HCT116 (cell line): ENCODE data around the gene FSTL4. TPM values are rescaled to one million over a fixed set of nuclear protein-coding genes. Genes with fewer than 3 reads are reported as not detected.

Experiments
- ATAC-seq: fragments of 200-7000 bp; cut with Tn5 transposase; 2 replicates; pipeline ENCODE4 v1.9.1; 2020; ENCODE audit warnings: mild to moderate bottlenecking, moderate library complexity
- BruUV-seq: library from RNA; stranded (reverse); fragments of 400-500 nt; replicated peaks from 2 replicates; lab custom pipeline; 2021; lab: Mats Ljungman, UMichigan
- CTCF ChIA-PET: fragments of 300-600 bp; sonication (Branson Sonifier 250); formaldehyde crosslinking; loops from one replicate; lab custom pipeline; 2021; ENCODE audit warnings: antibody characterized with exemption; lab: Charles Lee
- POLR2A ChIA-PET: fragments of 300-600, 350-600 bp; sonication (Branson Sonifier 250); formaldehyde crosslinking; loops from one replicate; lab custom pipeline; 2021; ENCODE audit warnings: antibody characterized with exemption; lab: Charles Lee
- RAD21 ChIA-PET, 2 experiments: fragments of 300-600 bp; sonication (Branson Sonifier 250); formaldehyde crosslinking; loops; one replicate each; lab custom pipeline; 2023; ENCODE audit warnings: low total read pairs in 2 of 2; ENCODE audit not compliant: uncharacterized antibody in 2 of 2, unreplicated experiment in 2 of 2, low non-redundant PET in 1 of 2; lab: Charles Lee
- DNase-seq: peaks from one replicate; pipeline ENCODE4 v3.0.0-alpha.2; 2010; ENCODE audit warnings: low read depth, low spot score
- H2AFZ ChIP-seq: fragments of 200-600 bp; shearing (Covaris generic), sonication (generic); 2 replicates; pipeline ENCODE4 v1.6.1; 2017; ENCODE audit warnings: low read depth, mixed run types, mixed read lengths, antibody characterized with exemption, low read length; ENCODE audit not compliant: poor library complexity, severe bottlenecking
- H3K27ac ChIP-seq: 2 replicates; pipeline ENCODE4 v1.5.1; 2012; ENCODE audit warnings: low read depth, low read length
- H3K27me3 ChIP-seq: fragments of 200-600 bp; sonication (generic); 2 replicates; pipeline ENCODE4 v1.6.1; 2016; ENCODE audit warnings: mixed run types, low read length, mixed read lengths; ENCODE audit not compliant: insufficient read depth
- H3K36me3 ChIP-seq, 2 experiments: fragments of 200-500 bp in 1 of 2; fragments of 200-600 bp in 1 of 2; sonication (Bioruptor generic) in 1 of 2; sonication (generic) in 1 of 2; 2 replicates each; pipeline versions ENCODE4 v1.5.1 to v1.6.1; 2014 to 2016; ENCODE audit warnings: low read length in 2 of 2, inconsistent platforms in 1 of 2, mixed read lengths in 1 of 2, mixed run types in 1 of 2; ENCODE audit not compliant: insufficient read depth in 2 of 2, control insufficient read depth in 1 of 2
- H3K4me1 ChIP-seq, 2 experiments: fragments of 200-600 bp in 1 of 2; sonication (generic) in 1 of 2; 2 replicates each; pipeline versions ENCODE4 v1.5.1 to v1.6.1; 2012 to 2017; ENCODE audit warnings: low read length in 2 of 2, inconsistent platforms in 1 of 2, mild to moderate bottlenecking in 1 of 2, mixed read lengths in 1 of 2, mixed run types in 1 of 2, moderate library complexity in 1 of 2; ENCODE audit not compliant: insufficient read depth in 2 of 2, control insufficient read depth in 1 of 2
- H3K4me2 ChIP-seq: fragments of 200-600 bp; sonication (generic); 2 replicates; pipeline ENCODE4 v1.6.1; 2017; ENCODE audit warnings: mixed run types, low read length, mixed read lengths
- H3K4me3 ChIP-seq, 2 experiments: fragments of 200-600 bp in 1 of 2; sonication (generic) in 1 of 2; replicated peaks in 1 of 2; 2 replicates each; pipeline ENCODE4 v1.5.1; 2011 to 2016; ENCODE audit warnings: low read length in 2 of 2, control low read depth in 1 of 2, low read depth in 1 of 2, mild to moderate bottlenecking in 1 of 2, mixed read lengths in 1 of 2, mixed run types in 1 of 2
- H3K79me2 ChIP-seq: fragments of 200-600 bp; sonication (generic); 2 replicates; pipeline ENCODE4 v1.6.1; 2017; ENCODE audit warnings: mild to moderate bottlenecking, mixed run types, low read length, moderate library complexity, mixed read lengths; ENCODE audit not compliant: insufficient read depth
- H3K9ac ChIP-seq: fragments of 200-600 bp; sonication (generic); 2 replicates; pipeline ENCODE4 v1.6.1; 2016; ENCODE audit warnings: low read length, mixed read lengths
- H3K9me2 ChIP-seq: fragments of 200-600 bp; sonication (generic), shearing (Covaris generic); 2 replicates; pipeline ENCODE4 v1.6.1; 2017; ENCODE audit warnings: mixed run types, mild to moderate bottlenecking, moderate library complexity; ENCODE audit not compliant: insufficient read depth
- H3K9me3 ChIP-seq, 2 experiments: fragments of 200-500 bp in 1 of 2; fragments of 200-600 bp in 1 of 2; sonication (Bioruptor generic) in 1 of 2; sonication (generic) in 1 of 2; 2 replicates each; pipeline ENCODE4 v1.6.1; 2014 to 2017; ENCODE audit warnings: low read length in 2 of 2, mixed read lengths in 2 of 2, inconsistent platforms in 1 of 2, low read depth in 1 of 2, mild to moderate bottlenecking in 1 of 2, mixed run types in 1 of 2, moderate library complexity in 1 of 2; ENCODE audit not compliant: control insufficient read depth in 1 of 2, insufficient read depth in 1 of 2
- H4K20me1 ChIP-seq: fragments of 200-600 bp; sonication (generic), shearing (Covaris generic); 2 replicates; pipeline ENCODE4 v1.6.1; 2017; ENCODE audit warnings: mixed run types, mild to moderate bottlenecking, moderate library complexity; ENCODE audit not compliant: insufficient read depth
- CBX3 ChIP-seq: IDR thresholded peaks from 2 replicates; pipeline ENCODE4 v1.6.1; 2012; ENCODE audit warnings: low read depth
- EGR1 ChIP-seq: IDR thresholded peaks from 2 replicates; pipeline ENCODE4 v1.6.1; 2012; ENCODE audit warnings: low read depth
- EZH2 ChIP-seq: fragments of 200-600 bp; sonication (generic); IDR thresholded peaks from 2 replicates; pipeline ENCODE4 v1.6.1; 2017; ENCODE audit warnings: antibody characterized with exemption, mixed run types
- EZH2phosphoT487 ChIP-seq: fragments of 200-600 bp; IDR thresholded peaks from 2 replicates; pipeline ENCODE4 v1.6.1; 2018; ENCODE audit warnings: antibody characterized with exemption, borderline replicate concordance
- JUND ChIP-seq: IDR thresholded peaks from 2 replicates; pipeline ENCODE4 v1.6.1; 2012
- POLR2A ChIP-seq: IDR thresholded peaks from 2 replicates; pipeline ENCODE4 v1.7.0; 2011; ENCODE audit warnings: borderline replicate concordance; ENCODE audit not compliant: insufficient read depth, insufficient read length; ENCODE audit errors: extremely low read depth
- POLR2AphosphoS5 ChIP-seq: IDR thresholded peaks from 2 replicates; pipeline ENCODE4 v1.6.1; 2011; ENCODE audit warnings: mild to moderate bottlenecking, low read depth, low read length, moderate library complexity
- REST ChIP-seq: IDR thresholded peaks from 2 replicates; pipeline ENCODE4 v1.6.1; 2012; ENCODE audit warnings: low read depth
- SIN3A ChIP-seq: IDR thresholded peaks from 2 replicates; pipeline ENCODE4 v1.6.1; 2012; ENCODE audit warnings: low read depth
- SP1 ChIP-seq: IDR thresholded peaks from 2 replicates; pipeline ENCODE4 v1.6.1; 2012; ENCODE audit warnings: low read depth
- SRF ChIP-seq: IDR thresholded peaks from 2 replicates; pipeline ENCODE4 v1.6.1; 2012; ENCODE audit warnings: low read depth
- TCF7L2 ChIP-seq: IDR thresholded peaks from 2 replicates; pipeline ENCODE4 v1.7.0; 2011; ENCODE audit warnings: borderline replicate concordance, inconsistent platforms; ENCODE audit not compliant: insufficient read depth, insufficient read length; ENCODE audit errors: extremely low read depth
- YY1 ChIP-seq: IDR thresholded peaks from 2 replicates; pipeline ENCODE4 v1.6.1; 2011; ENCODE audit warnings: low read length, low read depth, moderate library complexity, mild to moderate bottlenecking; ENCODE audit not compliant: insufficient replicate concordance; ENCODE audit errors: extremely low read depth
- intact Hi-C: fragments of 100-400 bp; cut with micrococcal nuclease; formaldehyde crosslinking; loops from 2 replicates; pipeline ENCODE4 v1.10.0; 2022
- total RNA-seq: library from RNA; stranded (reverse); gene quantifications from one replicate; pipeline ENCODE4 v1.2.1, GENCODE V29; 2021; ENCODE audit not compliant: unreplicated experiment
- TF ChIP-seq, protein P1 (sequence below): IDR thresholded peaks from 2 replicates; pipeline ENCODE4 v1.6.1; 2012
- TF ChIP-seq, protein P2 (sequence below): IDR thresholded peaks from 2 replicates; pipeline ENCODE4 v1.6.1; 2012
- TF ChIP-seq, protein P3 (sequence below), 3 experiments: fragments of 200-600 bp in 1 of 3; sonication (generic) in 1 of 3; IDR thresholded peaks in 2 of 3; conservative IDR thresholded peaks in 1 of 3; 2 replicates each; pipeline ENCODE4 v1.5.1; 2012 to 2017; ENCODE audit warnings: low read depth in 2 of 3, low read length in 2 of 3, antibody characterized with exemption in 1 of 3, borderline replicate concordance in 1 of 3, control low read depth in 1 of 3, mild to moderate bottlenecking in 1 of 3, mixed read lengths in 1 of 3, mixed run types in 1 of 3, moderate library complexity in 1 of 3; ENCODE audit not compliant: insufficient read depth in 1 of 3

FSTL4 gene
- total RNA-seq, 1 experiment from 2014 or later, result 0.37 TPM

GRCh38 chr5:133607451-133607850 is 4.9 kb downstream of the FSTL4 start:
- no peak overlapping the region for H3K27ac ChIP-seq
- H2AFZ ChIP-seq, result no peak overlapping the region
- TF ChIP-seq, protein P1, sequence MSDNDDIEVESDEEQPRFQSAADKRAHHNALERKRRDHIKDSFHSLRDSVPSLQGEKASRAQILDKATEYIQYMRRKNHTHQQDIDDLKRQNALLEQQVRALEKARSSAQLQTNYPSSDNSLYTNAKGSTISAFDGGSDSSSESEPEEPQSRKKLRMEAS, result no peak
- no peak for TF ChIP-seq SRF
- TF ChIP-seq POLR2AphosphoS5, result no peak
- TF ChIP-seq SP1, result no peak
- H3K4me1 ChIP-seq, result no peaks in the 10 kb centered on the region
- H3K9ac ChIP-seq, result no peak overlapping the region
- H4K20me1 ChIP-seq, result no peaks in the 10 kb centered on the region
- ChIA-PET POLR2A (no interaction called here), RAD21 (no interaction called here), CTCF (no interaction called here)
- ATAC-seq (no peak), DNase-seq (no peak)
- no TSS peak for BruUV-seq
- no peak overlapping the region for H3K4me3 ChIP-seq
- intact Hi-C loops, result no loop called here
- H3K79me2 ChIP-seq, result no peaks in the 10 kb centered on the region
- no peaks in the 10 kb centered on the region for H3K9me3 ChIP-seq
- H3K27me3 ChIP-seq, result peaks cover 59% of the 10 kb centered on the region
- no peaks in the 10 kb centered on the region for H3K9me2 ChIP-seq
- H3K36me3 ChIP-seq, result no peaks in the 10 kb centered on the region
- H3K4me2 ChIP-seq, result no peak overlapping the region

DNA sequence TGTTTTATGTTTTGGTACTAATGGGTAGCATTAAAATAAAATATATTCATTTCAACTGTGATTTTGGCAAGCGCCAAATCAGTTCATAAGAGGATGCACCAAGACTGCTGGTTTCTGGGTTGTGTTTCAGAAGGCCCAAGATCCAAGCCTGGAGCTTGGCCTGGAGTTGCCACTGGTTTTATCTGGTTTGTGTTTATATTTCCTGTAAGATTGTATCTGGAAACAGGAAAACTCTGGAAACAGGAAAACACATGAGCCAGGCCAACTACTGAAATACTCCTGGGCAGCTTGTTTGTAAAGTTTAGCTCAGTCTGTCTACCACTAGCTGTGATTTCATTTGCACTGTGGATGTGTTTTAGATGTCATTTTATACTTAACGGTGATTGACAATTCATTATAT is 5.5 kb downstream of the FSTL4 start:
- Histone ChIP-seq H3K27ac (no peak overlapping the region), H3K9me3 (no peaks in the 10 kb centered on the region), H3K4me1 (no peaks in the 10 kb centered on the region), H3K4me2 (no peak overlapping the region), H3K4me3 (no peak overlapping the region), H3K79me2 (no peaks in the 10 kb centered on the region), H4K20me1 (no peaks in the 10 kb centered on the region), H3K36me3 (no peaks in the 10 kb centered on the region), H3K9me2 (no peaks in the 10 kb centered on the region), H3K27me3 (peaks cover 65% of the 10 kb centered on the region), H3K9ac (no peak overlapping the region), H2AFZ (no peak overlapping the region)
- ChIA-PET POLR2A (no interaction called here), RAD21 (no interaction called here), CTCF (interaction anchor here (1.2 kb wide), 1 partner anchor 148 kb away, joined by 3 read pairs; no protein-coding TSS in a partner anchor)
- BruUV-seq, result no TSS peak
- no peak for DNase-seq
- ATAC-seq, result no peak
- intact Hi-C loops, result no loop called here
- TF ChIP-seq EGR1 (no peak), EZH2 (no peak), CBX3 (no peak), REST (no peak), JUND (no peak), EZH2phosphoT487 (no peak), POLR2AphosphoS5 (no peak), POLR2A (no peak), SRF (no peak), SIN3A (no peak), YY1 (no peak), TCF7L2 (no peak)
- TF ChIP-seq, protein P2, sequence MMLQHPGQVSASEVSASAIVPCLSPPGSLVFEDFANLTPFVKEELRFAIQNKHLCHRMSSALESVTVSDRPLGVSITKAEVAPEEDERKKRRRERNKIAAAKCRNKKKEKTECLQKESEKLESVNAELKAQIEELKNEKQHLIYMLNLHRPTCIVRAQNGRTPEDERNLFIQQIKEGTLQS, result no peak
- TF ChIP-seq, protein P3, sequence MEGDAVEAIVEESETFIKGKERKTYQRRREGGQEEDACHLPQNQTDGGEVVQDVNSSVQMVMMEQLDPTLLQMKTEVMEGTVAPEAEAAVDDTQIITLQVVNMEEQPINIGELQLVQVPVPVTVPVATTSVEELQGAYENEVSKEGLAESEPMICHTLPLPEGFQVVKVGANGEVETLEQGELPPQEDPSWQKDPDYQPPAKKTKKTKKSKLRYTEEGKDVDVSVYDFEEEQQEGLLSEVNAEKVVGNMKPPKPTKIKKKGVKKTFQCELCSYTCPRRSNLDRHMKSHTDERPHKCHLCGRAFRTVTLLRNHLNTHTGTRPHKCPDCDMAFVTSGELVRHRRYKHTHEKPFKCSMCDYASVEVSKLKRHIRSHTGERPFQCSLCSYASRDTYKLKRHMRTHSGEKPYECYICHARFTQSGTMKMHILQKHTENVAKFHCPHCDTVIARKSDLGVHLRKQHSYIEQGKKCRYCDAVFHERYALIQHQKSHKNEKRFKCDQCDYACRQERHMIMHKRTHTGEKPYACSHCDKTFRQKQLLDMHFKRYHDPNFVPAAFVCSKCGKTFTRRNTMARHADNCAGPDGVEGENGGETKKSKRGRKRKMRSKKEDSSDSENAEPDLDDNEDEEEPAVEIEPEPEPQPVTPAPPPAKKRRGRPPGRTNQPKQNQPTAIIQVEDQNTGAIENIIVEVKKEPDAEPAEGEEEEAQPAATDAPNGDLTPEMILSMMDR (IDR thresholded peaks at IDR 0.05 in 2 of 3, conservative IDR thresholded peaks at IDR 0.05 in 1 of 3; ENCODE audit: borderline replicate concordance in 1 of 3, insufficient read depth in 1 of 3, low read depth in 2 of 3, low read length in 2 of 3), result no peak
